M059J (cell line): ENCODE results near the gene ZBTB17. TPM values are rescaled to one million over a fixed set of nuclear protein-coding genes. Genes with fewer than 3 reads are reported as not detected.
"Not testable (repeated sequence)": the region's sequence is repeated elsewhere in the genome, so short reads cannot be mapped to it uniquely, and the experiment has no call there.

ENCODE experiments used
- DNase-seq: peaks from one replicate; pipeline ENCODE4 v3.0.0-alpha.2; 2012; ENCODE audit warnings: low read depth
- total RNA-seq: library from RNA; depleted of rRNA; stranded (reverse); fragments of >200 nt; shearing (Covaris generic); gene quantifications from 2 replicates; pipeline ENCODE4 v1.2.3, GENCODE V29; 2014

Gene ZBTB17
- total RNA-seq, 1 experiment from 2014 or later = 37.6 TPM

DNA sequence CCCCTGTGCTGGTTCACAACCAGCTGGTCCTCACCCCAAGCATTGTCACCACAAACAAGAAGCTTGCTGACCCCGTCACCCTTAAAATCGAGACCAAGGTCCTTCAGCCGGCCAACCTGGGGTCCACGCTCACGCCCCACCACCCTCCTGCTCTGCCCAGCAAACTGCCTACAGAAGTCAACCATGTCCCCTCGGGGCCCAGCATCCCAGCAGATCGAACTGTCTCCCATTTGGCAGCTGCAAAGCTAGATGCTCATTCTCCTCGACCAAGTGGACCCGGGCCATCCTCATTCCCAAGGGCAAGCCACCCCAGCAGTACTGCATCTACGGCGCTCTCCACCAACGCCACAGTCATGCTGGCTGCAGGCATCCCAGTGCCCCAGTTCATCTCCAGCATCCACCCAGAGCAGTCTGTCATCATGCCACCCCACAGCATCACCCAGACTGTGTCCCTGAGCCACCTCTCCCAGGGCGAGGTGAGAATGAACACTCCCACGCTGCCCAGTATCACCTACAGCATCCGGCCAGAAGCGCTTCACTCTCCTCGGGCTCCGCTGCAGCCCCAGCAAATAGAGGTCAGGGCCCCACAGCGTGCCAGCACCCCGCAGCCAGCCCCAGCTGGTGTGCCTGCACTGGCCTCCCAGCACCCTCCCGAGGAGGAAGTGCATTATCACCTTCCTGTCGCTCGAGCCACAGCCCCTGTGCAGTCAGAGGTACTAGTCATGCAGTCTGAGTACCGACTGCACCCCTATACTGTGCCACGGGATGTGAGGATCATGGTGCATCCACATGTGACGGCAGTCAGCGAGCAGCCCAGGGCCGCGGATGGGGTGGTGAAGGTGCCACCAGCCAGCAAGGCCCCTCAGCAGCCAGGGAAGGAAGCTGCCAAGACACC lies 40.6 kb downstream of the ZBTB17 start:
- DNase-seq = no peak

DNA sequence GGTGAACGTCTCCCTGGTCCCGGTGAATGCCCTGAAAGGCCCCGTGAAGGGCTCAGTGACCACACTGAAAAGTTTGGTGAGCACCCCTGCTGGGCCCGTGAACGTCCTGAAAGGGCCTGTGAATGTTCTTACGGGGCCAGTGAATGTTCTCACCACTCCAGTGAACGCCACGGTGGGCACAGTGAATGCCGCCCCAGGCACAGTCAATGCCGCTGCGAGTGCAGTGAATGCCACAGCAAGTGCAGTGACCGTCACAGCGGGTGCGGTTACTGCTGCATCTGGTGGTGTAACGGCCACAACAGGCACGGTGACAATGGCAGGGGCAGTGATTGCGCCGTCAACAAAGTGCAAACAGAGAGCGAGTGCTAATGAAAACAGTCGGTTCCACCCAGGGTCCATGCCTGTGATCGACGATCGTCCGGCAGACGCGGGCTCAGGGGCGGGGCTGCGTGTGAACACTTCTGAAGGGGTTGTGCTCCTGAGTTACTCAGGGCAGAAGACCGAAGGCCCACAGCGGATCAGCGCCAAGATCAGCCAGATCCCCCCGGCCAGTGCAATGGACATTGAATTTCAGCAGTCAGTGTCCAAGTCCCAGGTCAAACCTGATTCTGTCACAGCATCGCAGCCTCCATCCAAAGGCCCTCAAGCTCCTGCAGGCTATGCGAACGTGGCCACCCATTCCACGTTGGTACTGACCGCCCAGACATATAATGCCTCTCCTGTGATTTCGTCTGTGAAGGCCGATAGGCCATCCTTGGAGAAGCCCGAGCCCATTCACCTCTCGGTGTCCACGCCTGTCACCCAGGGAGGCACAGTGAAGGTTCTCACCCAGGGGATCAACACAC lies 41.5 kb downstream of the ZBTB17 start:
- no peak for DNase-seq

DNA sequence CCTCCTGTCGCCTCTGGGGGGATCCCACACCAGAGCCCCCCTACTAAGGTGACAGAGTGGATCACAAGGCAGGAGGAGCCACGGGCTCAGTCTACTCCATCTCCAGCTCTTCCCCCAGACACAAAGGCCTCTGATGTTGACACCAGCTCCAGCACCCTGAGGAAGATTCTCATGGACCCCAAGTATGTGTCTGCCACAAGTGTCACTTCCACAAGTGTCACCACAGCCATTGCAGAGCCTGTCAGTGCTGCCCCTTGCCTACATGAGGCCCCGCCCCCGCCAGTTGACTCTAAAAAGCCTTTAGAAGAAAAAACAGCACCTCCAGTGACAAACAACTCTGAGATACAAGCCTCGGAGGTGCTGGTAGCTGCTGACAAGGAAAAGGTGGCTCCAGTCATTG lies 42.2 kb downstream of the ZBTB17 start:
- DNase-seq = no peak

DNA sequence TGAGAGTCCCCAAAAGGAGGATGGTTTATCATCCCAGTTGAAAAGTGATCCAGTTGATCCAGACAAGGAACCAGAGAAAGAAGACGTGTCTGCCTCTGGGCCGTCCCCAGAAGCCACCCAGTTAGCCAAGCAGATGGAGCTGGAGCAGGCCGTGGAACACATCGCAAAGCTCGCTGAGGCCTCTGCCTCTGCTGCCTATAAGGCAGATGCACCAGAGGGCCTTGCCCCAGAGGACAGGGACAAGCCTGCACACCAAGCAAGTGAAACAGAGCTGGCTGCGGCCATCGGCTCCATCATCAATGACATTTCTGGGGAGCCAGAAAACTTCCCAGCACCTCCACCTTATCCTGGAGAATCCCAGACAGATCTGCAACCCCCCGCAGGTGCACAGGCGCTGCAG lies 43.3 kb downstream of the ZBTB17 start:
- DNase-seq = no peak

DNA sequence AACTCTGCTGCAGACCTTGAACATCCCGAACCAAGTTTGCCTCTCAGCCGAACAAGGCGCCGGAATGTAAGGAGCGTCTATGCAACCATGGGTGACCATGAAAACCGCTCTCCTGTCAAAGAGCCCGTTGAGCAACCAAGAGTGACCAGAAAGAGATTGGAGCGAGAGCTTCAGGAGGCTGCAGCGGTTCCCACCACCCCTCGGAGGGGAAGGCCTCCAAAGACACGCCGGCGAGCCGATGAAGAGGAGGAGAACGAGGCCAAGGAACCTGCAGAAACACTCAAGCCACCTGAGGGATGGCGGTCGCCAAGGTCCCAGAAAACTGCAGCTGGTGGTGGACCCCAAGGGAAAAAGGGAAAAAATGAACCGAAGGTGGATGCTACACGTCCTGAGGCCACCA lies 44.0 kb downstream of the ZBTB17 start:
- DNase-seq = no peak

DNA sequence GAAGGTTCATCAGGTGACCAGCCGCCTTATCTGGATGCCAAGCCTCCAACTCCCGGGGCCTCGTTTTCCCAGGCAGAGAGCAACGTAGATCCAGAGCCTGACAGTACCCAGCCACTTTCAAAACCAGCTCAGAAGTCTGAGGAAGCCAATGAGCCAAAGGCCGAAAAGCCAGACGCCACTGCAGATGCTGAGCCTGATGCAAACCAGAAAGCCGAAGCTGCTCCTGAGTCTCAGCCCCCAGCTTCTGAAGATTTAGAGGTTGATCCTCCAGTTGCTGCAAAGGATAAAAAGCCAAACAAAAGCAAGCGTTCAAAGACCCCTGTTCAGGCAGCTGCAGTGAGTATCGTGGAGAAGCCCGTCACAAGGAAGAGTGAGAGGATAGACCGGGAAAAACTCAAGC lies 44.5 kb downstream of the ZBTB17 start:
- no peak for DNase-seq

DNA sequence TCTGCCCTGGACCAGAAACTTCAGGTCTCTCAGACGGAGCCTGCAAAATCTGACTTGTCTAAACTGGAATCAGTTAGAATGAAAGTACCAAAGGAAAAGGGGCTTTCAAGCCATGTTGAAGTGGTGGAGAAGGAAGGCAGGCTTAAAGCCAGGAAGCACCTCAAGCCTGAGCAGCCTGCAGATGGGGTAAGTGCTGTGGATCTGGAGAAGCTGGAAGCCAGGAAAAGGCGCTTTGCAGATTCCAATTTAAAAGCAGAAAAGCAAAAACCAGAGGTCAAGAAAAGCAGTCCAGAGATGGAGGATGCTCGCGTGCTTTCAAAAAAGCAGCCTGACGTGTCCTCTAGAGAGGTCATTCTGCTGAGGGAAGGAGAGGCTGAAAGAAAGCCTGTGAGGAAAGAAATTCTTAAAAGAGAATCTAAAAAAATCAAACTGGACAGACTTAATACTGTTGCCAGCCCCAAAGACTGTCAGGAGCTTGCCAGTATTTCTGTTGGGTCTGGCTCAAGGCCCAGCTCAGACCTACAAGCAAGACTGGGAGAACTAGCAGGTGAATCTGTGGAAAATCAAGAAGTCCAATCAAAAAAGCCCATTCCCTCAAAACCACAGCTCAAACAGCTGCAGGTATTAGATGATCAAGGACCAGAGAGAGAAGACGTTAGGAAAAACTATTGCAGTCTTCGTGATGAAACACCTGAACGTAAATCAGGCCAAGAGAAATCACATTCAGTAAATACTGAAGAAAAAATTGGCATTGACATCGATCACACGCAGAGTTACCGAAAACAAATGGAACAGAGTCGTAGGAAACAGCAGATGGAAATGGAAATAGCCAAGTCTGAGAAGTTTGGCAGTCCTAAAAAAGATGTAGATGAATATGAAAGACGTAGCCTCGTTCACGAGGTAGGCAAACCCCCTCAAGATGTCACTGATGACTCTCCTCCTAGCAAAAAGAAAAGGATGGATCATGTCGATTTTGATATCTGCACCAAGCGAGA lies 46.6 kb downstream of the ZBTB17 start:
- DNase-seq = no peak

DNA sequence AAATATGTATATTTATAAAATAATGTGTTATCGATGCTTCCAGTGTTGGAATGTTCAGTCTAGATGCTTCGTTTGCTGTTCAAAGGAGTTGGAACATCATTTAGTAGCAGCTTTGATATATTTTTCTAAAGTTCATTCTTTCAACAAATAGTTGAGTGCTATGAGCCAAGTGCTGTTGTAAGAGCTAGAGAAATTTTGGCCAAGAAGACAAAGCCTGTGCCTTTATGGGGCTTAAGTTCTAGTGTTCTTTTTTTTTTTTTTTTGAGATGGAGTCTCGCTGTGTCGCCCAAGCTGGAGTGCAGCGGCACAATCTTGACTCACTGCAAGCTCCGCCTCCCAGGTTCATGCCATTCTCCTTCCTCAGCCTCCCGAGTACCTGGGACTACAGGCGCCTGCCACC lies 49.5 kb downstream of the ZBTB17 start:
- not testable (repeated sequence) for DNase-seq

DNA sequence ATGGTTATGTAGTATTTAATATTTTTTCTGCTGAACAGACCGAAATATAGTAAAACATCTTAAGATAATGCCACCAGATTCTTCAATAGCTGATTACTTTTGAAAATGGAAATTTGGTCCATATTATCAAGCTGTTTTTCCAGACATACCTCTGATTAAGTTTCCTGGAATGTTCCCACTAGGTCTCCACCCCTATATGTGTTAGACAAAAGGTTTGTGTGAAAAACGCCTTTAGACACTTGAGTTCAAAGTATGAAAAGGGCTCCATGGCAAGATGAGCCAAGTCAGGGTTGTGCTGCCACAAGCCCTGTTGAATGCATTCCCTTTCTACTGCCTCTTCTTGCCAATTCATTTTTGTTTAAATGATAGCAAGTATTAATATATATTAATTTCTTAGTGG lies 52.7 kb downstream of the ZBTB17 start:
- peak; percentile 60 for DNase-seq

DNA sequence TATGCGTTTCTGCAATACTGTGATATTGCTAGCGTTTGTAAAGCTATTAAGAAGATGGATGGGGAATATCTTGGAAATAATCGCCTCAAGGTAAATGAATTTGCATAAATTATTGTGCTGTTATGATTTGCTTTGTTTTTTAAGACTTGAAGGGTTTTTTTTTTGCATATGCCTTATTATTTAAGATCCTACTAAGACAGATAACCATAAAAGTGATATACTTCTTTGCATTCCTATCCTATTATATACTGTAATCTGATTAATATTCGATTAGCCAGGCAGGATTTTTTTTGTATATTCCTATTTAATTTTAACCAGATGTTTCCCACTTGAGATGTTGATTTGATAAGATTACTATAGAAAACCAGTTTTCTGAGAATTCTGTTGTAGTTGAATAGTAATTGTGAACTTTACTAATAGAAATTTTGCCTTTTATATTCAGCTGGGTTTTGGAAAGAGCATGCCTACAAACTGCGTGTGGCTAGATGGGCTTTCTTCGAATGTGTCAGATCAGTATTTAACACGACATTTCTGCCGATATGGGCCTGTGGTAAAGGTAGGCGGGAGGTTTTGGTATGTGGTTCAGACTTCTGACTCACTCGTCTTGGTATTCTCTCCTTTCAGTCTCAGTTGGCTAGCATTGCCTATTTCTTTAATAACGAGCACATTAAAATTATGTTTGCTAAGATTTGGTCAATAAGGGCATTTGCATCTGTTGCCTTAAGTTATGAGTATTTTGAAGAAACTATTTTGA lies 56.8 kb downstream of the ZBTB17 start:
- DNase-seq = peak; percentile 90

DNA sequence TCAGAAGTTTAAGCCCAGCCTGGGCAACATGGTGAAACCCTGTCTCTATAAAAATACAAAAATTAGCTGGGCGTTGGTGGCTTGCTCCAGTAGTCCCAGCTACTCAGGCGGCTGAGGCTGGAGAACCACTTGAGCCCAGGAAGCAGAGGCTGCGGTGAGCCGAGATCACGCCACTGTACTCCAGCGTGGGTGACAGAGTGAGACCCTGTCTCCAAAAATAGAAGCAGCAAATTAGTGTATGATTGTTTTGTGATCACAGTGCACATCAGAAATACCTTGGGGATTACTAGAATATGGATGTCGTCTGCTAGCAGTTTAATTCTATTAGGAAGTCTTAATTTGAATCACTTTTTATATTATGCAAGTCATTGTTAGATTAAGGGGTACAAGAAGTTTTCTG lies 59.0 kb downstream of the ZBTB17 start:
- DNase-seq = no peak

DNA sequence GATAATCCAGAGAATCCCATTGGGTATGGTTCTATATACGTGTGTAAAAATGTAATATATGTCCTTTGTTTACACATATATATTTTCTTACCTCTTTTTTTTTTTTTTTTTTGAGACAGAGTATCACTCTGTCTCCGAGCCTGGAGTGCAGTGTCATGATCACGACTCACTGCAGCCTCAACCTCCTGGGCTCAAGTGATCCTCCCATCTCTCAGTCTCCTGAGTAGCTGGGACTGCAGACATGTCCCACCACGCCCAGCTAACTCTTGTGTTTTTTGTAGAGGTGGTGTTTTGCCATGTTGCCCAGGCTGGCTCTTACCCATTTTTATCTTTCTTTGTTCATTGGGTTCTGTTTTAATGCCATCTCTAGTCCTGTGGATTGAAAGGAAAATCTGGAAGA lies 59.5 kb downstream of the ZBTB17 start:
- peak; percentile 50 for DNase-seq

DNA sequence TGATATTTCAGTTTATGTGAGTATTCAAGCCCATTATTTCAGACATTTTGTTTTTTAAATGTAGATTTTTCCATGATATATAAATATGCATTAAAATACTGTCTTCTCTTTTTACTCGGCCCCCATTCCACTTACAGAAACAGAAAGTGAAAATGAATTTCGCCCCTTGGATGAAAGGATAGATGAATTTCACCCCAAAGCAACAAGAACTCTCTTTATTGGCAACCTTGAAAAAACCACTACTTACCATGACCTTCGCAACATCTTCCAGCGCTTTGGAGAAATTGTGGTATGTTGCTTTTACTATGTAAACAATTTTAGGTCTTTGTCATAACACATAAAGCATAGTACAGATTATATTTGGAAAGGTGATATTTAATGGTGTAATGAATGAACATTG lies 59.9 kb downstream of the ZBTB17 start:
- peak; percentile 54 for DNase-seq

DNA sequence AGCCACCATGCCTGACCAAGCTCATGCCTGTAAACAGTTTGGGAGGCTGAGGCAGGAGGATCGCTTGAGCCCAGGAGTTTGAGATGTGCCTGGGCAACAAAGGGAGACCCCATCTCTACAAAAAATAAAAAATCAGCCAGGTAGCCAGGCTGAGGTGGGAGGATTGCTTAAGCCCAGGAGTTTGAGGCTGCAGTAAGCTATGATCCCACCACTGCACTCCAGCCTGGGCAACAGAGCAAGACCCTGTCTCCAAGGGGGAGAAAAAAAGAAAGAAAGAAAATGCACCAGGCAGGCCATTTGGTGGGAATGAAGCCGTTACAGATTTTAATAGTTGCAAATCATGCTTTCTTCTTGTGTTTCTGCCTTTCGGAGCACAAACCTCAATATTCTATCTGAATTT lies 62.3 kb downstream of the ZBTB17 start:
- DNase-seq = not testable (repeated sequence)

DNA sequence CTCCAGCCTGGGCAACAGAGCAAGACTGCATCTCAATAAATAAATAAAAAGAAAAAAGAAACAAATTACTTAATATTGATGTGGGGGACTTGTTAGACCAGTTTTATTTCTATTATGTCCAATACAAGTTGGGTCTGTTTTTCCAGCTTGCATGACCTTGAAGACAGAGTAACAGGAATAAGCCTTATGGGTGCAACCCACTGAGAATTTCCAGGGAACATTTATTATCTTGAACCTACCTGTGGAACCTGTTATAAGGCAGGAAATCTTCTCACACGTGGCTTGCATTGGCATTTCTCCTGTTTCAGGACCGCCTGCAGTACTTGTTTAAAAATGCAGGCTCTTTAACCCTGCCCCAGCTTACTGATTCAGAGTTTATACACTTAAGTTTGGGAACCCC lies 64.0 kb downstream of the ZBTB17 start:
- DNase-seq = no peak

DNA sequence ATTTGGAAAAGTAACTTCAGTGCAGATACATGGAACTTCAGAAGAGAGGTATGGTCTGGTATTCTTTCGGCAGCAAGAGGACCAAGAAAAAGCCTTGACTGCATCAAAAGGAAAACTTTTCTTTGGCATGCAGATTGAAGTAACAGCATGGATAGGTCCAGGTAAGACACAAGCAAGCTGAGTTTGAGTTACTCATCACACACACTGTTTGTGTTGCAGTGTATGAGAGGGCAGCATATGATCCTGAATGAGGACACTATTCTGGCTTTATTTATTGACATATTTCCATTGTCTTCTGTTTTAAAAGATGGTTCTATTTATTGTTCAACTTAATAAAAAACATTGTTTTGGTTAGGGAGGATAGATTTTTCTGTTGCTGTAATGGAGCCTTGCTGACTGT lies 64.8 kb downstream of the ZBTB17 start:
- DNase-seq = no peak

DNA sequence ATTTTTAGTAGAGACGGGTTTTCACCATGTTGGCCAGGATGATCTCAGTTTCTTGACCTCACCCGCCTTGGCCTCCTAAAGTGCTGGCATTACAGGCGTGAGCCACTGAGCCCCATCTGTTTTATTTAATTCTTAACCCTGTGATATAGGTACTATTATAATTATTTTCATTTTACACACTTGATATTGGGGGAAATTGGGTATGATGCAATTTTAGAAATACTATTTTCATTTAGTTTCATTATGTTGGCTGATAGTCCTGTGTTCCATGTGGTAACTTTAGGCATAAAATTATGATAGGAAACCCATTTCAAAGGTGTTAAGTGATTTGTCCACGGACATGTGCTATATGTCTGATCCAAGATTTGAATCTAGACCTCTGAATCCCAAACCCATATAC lies 67.3 kb downstream of the ZBTB17 start:
- DNase-seq = no peak

DNA sequence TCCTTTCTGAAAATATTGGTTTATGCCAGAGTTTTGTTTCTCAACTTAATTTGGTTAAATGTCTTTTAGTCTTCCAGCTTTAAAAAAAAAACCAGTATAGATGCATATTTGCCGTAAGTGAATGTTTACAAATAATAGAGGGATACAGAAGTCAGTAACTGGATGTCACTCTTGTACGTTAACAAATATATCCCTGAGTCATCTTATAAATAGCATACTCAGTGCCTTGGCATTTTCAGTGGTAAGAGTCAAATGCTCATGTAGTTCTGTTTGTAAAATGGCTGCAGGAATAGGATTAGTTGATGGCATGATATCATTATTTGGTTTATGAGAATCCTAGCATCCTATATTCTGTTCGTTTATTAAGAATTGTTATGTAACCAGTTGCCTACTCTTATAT lies 73.0 kb downstream of the ZBTB17 start:
- peak; percentile 89 for DNase-seq

DNA sequence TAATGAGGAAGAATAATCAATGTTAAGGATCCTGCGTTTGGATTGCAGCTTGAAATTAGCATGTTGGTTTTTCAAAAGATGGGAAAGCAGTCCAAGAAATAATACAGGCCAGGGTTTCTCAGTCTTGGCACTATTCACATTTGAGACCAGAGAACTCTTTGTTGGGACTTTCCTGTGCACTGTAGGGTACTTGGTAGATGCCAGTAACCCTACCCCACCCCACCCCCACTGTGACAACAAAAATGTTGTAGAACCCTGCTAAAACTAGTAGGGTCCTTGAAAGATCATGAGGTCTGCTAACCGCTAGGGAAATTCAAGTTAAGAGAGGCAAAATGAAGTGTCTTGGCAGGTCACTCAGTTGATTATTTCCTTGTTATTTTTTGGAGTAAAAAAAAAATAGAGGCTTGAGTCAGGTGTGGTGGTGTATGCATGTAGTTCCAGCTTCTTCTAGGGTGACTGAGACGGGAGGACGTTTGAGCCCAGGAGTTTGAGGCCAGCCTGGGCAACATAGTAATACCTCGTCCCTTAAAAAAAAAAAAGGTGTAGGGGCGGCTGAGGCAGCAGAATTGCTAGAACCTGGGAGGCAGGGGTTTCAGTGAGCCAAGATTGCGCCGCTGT lies 75.1 kb downstream of the ZBTB17 start:
- no peak for DNase-seq

DNA sequence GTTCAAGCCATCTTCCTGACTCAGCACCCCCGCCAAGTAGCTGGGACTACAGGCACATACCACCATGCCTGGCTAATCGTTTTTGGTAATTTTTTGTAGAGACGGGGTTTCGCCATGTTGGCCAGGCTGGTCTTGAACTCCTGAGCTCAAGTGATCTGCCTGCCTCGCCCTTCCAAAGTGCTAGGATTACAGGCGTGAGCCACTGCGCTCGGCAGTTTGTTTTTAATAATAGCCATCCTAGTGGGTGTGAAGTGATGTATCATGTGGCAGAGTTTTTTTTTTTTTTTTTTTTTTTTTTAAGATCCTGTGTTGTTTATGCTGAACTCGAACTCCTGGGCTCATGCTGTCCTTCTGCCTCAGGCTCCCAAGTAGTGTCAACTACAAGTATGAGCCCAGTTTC lies 76.6 kb downstream of the ZBTB17 start:
- no peak for DNase-seq
